Upper lobe of left lung (tissue), 6 donors: Measurements from ENCODE around the gene FRZB. TPM values are rescaled to one million over a fixed set of nuclear protein-coding genes. Genes with fewer than 3 reads are reported as not detected.

Experiments
- ATAC-seq, 2 donors: fragments of 200-7000 bp; cut with Tn5 transposase; one replicate each; pipeline ENCODE4 v1.9.1; 2022; ENCODE audit warnings: mild to moderate bottlenecking in 2 of 2, moderate library complexity in 2 of 2; ENCODE audit not compliant: low FRiP score in 2 of 2
- DNase-seq, 2 donors: peaks; one replicate each; pipeline ENCODE4 v3.0.0-alpha.2; 2019 to 2020
- H3K27ac ChIP-seq, 4 donors: fragments of 200-600 bp; sonication (generic); one replicate each; pipeline ENCODE4 v1.5.1; 2016 to 2019
- H3K27me3 ChIP-seq, 4 donors: fragments of 200-600 bp; sonication (generic); one replicate each; pipeline ENCODE4 v1.5.1; 2017 to 2019
- H3K36me3 ChIP-seq, 4 donors: fragments of 200-600 bp; sonication (generic); one replicate each; pipeline ENCODE4 v1.5.1; 2016 to 2019
- H3K4me1 ChIP-seq, 4 donors: fragments of 200-600 bp; sonication (generic); one replicate each; pipeline ENCODE4 v1.5.1; 2018 to 2019
- H3K4me3 ChIP-seq, 4 donors: fragments of 200-600 bp; sonication (generic); one replicate each; pipeline ENCODE4 v1.5.1; 2017 to 2019; ENCODE audit warnings: mild to moderate bottlenecking in 2 of 4, moderate library complexity in 1 of 4
- H3K9me3 ChIP-seq, 4 donors: fragments of 200-600 bp; sonication (generic); one replicate each; pipeline ENCODE4 v1.5.1; 2018 to 2019
- CTCF ChIP-seq, 6 experiments: fragments of 450-650 bp in 4 of 6; fragments of 200-600 bp in 2 of 6; sonication (generic) in 2 of 6; IDR thresholded peaks; one replicate each; pipeline ENCODE4 v1.5.1; 2016 to 2019; ENCODE audit warnings: antibody characterized with exemption in 6 of 6
- EP300 ChIP-seq, 4 donors: sonication (generic); formaldehyde crosslinking; IDR thresholded peaks; one replicate each; pipeline ENCODE4 v1.5.1; 2017; ENCODE audit warnings: antibody characterized with exemption in 4 of 4, control low read depth in 2 of 4
- POLR2A ChIP-seq, 4 donors: fragments of 450-650 bp; IDR thresholded peaks; one replicate each; pipeline ENCODE4 v1.5.1; 2016 to 2017; ENCODE audit warnings: antibody characterized with exemption in 4 of 4, mild to moderate bottlenecking in 2 of 4
- POLR2AphosphoS5 ChIP-seq, 2 donors: sonication (generic); formaldehyde crosslinking; IDR thresholded peaks; one replicate each; pipeline ENCODE4 v1.5.1; 2017; ENCODE audit warnings: antibody characterized with exemption in 2 of 2
- WGBS, 2 donors: methylation state at CpG; one replicate each; pipeline ENCODE4 v1.1.5; 2017 to 2018; 5-methylcytosine and 5-hydroxymethylcytosine counted together
- total RNA-seq, 6 donors: library from RNA; depleted of rRNA in 4 of 6; stranded (reverse); fragments of >200 nt in 4 of 6; gene quantifications; one replicate each; pipeline versions ENCODE4 v1.1.0 to v1.2.1, GENCODE V29; 2016 to 2021
- donor health status: DM: no; HTN: no; CAD: no; lungs with moderate emphysema.
- donor health status: DM: no; HTN: yes; CAD: no; lungs with severe emphysema.

FRZB gene
- total RNA-seq, 6 donors from 2014 or later: 0.39 to 5.7 (median 3.3) TPM; not detected in 1

DNA sequence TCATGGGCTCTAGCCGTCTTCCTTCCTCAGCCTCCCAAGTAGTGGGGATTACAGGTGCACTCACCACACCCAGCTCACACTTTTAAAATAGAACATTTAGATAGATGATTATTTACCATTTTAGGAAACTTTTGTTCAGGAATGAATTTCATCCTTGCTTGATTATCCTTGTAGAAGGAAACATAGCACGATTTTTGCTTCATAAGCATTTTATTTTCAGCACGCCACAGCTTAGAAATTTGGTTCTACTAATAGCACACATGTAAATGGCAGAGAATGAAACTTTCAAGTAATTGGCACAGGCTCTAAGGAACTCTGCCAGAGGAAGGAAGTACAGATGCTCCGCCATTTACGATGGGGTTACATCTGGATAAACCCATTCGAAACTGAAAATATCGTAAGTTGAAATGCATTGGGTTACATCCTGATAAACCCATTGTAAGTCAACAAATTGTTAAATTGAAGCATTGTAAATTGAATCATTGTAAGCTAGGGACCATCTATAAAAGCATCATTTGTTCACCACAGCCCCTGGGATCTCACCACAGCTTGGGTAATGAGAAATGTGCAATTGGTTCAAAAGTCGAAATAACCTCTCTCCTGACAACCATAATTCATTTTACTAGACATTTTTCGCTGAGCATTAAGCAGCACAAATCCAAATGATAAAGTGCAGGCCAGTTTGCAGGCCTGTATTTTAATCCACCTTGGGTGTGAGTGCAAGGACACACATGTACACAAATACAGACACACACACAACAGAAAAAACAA lies 33.2 kb downstream of the FRZB start:
- no peak overlapping the region for H3K27ac ChIP-seq
- no peak for ATAC-seq

GRCh38 chr2:182831921-182832320 lies 34.5 kb downstream of the FRZB start:
- H3K4me1 ChIP-seq: no peaks in the 10 kb centered on the region
- no peaks in the 10 kb centered on the region for H3K27me3 ChIP-seq
- H3K36me3 ChIP-seq: no peaks in the 10 kb centered on the region
- no peaks in the 10 kb centered on the region for H3K9me3 ChIP-seq
- DNase-seq (no peak), ATAC-seq (no peak)
- H3K27ac ChIP-seq: no peak overlapping the region
- 65 to 72% methylated on average over 3 of the region's 3 CpGs for WGBS, 2 donors
- no peak overlapping the region for H3K4me3 ChIP-seq
- no peak for TF ChIP-seq EP300 (IDR thresholded peaks at IDR 0.05)

More for the DNA sequence above, 33.2 kb downstream of the FRZB start:
- no peak for DNase-seq
- Histone ChIP-seq H3K9me3 (no peaks in the 10 kb centered on the region), H3K4me3 (no peak overlapping the region), H3K36me3 (no peaks in the 10 kb centered on the region), H3K4me1 (no peaks in the 10 kb centered on the region), H3K27me3 (no peaks in the 10 kb centered on the region)
- TF ChIP-seq EP300 (IDR thresholded peaks at IDR 0.05): no peak
- TF ChIP-seq CTCF (IDR thresholded peaks at IDR 0.05): no peak
- no peak for TF ChIP-seq POLR2A (IDR thresholded peaks at IDR 0.05)
- no peak for TF ChIP-seq POLR2AphosphoS5 (IDR thresholded peaks at IDR 0.05)
- WGBS, 2 donors: 78 to 80% methylated on average over 9 of the region's 9 CpGs

DNA sequence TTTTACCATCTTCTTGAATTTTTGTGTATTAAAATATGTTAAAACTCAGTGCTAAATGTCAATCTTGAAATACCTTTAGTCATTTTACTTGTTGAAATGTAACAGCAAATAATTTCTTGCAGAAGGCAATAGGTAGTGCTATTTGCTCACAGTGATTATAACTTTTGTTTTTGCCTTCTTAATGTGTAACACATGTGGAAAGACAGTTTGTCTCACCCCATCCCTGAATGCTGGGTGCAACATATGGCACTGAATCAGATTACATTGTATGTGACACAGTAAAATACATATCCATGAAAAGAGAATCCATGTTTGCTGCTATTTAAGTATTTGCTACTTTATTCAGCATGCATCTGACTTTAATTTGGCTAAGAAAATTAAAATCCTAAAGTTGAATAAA lies 35.3 kb downstream of the FRZB start:
- TF ChIP-seq EP300 (IDR thresholded peaks at IDR 0.05) (no peak), CTCF (IDR thresholded peaks at IDR 0.05) (no peak), POLR2AphosphoS5 (IDR thresholded peaks at IDR 0.05) (no peak), POLR2A (IDR thresholded peaks at IDR 0.05) (no peak)
- Histone ChIP-seq H3K4me3 (no peak overlapping the region), H3K27me3 (no peaks in the 10 kb centered on the region), H3K36me3 (no peaks in the 10 kb centered on the region), H3K27ac (no peak overlapping the region), H3K4me1 (no peaks in the 10 kb centered on the region), H3K9me3 (no peaks in the 10 kb centered on the region)
- ATAC-seq: no peak
- no peak for DNase-seq

DNA sequence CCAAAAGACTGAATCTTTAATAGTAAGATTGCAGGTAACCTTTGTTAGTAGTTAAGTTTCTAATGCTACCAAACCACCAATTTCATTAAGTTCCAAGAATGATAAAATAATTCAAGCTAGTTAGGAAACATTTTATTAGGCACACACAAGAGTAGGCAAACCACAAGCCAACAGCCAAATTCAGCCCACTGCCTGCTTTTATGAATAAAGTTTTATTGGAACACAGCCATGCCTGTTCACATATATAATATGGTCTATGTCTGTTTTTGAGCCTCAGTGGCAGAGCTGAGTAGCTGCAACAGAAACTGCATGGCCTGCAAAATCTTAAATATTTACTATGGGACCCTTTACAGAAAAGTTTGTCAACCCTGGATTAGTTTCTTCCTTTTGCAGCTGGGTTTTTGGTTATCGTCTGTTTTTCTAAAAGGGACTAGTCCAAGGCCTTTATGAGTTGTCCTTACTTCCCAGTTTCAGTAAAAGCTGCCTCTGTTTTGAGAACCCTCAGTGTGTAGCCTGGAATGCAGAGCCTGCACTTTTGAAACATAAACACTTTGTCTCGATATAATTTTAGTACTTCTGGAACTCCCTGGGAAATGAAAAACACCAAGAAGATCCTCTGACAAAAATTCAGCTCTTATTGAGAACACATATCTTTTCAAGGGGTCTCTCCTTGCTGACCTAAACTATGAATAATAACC lies 39.1 kb downstream of the FRZB start:
- no peak for DNase-seq
- Histone ChIP-seq H3K4me1 (no peaks in the 10 kb centered on the region), H3K9me3 (no peaks in the 10 kb centered on the region), H3K4me3 (no peak overlapping the region), H3K27me3 (no peaks in the 10 kb centered on the region), H3K36me3 (no peaks in the 10 kb centered on the region), H3K27ac (no peak overlapping the region)
- WGBS, 2 donors: 55 to 56% methylated on average over 2 of the region's 2 CpGs
- ATAC-seq: no peak
- TF ChIP-seq CTCF (IDR thresholded peaks at IDR 0.05): no peak
- no peak for TF ChIP-seq EP300 (IDR thresholded peaks at IDR 0.05)
- no peak for TF ChIP-seq POLR2AphosphoS5 (IDR thresholded peaks at IDR 0.05)
- TF ChIP-seq POLR2A (IDR thresholded peaks at IDR 0.05): no peak

DNA sequence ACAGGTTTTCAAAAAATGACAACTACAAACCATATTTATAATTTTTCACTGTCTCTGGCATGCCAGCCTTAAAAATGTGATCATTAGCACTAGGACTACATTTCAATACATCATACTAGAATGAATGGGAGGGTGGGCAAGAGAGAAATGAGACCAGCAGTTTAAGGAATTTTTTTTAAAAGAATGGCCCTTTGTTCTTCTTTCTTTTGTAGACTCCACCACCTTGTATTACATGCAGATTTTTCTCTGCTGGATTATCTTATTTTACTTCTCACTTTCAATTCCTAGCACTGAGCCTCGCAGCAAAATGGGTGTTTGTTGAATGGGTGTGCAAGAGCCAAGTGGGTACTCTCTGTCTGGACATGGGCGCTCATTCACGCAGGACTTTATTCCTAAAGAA lies 39.9 kb downstream of the FRZB start:
- Histone ChIP-seq H3K9me3 (no peaks in the 10 kb centered on the region), H3K27me3 (no peaks in the 10 kb centered on the region), H3K36me3 (no peaks in the 10 kb centered on the region), H3K27ac (no peak overlapping the region), H3K4me1 (no peaks in the 10 kb centered on the region), H3K4me3 (no peak overlapping the region)
- ATAC-seq (no peak), DNase-seq (no peak)
- TF ChIP-seq POLR2AphosphoS5 (IDR thresholded peaks at IDR 0.05): no peak
- no peak for TF ChIP-seq CTCF (IDR thresholded peaks at IDR 0.05)
- no peak for TF ChIP-seq EP300 (IDR thresholded peaks at IDR 0.05)
- no peak for TF ChIP-seq POLR2A (IDR thresholded peaks at IDR 0.05)
- WGBS, 2 donors: 94 to 95% methylated on average over 3 of the region's 3 CpGs
